Fibroblast of lung (primary cell): ENCODE results near the gene PITRM1. TPM values are rescaled to one million over a fixed set of nuclear protein-coding genes. Genes with fewer than 3 reads are reported as not detected.

Source experiments
- DNase-seq, 2 donors: peaks; one replicate each; pipeline versions ENCODE4 v3.0.0 to v3.0.0-alpha.2; 2010; ENCODE audit warnings: low read depth in 2 of 2
- H2AFZ ChIP-seq: 2 replicates; pipeline ENCODE4 v1.5.1; 2012; ENCODE audit warnings: low read length, control low read depth, inconsistent platforms
- H3K27ac ChIP-seq: 2 replicates; pipeline ENCODE4 v1.5.1; 2011; ENCODE audit warnings: low read length, control low read depth; ENCODE audit not compliant: insufficient read depth
- H3K27me3 ChIP-seq: 2 replicates; pipeline ENCODE4 v1.5.1; 2011; ENCODE audit warnings: mild to moderate bottlenecking, low read length; ENCODE audit not compliant: control insufficient read depth, insufficient read depth
- H3K36me3 ChIP-seq: 2 replicates; pipeline ENCODE4 v1.5.1; 2011; ENCODE audit warnings: low read length; ENCODE audit not compliant: control insufficient read depth, insufficient read depth
- H3K4me1 ChIP-seq: 2 replicates; pipeline ENCODE4 v1.5.1; 2011; ENCODE audit warnings: low read length; ENCODE audit not compliant: control insufficient read depth, insufficient read depth; ENCODE audit errors: extremely low read depth
- H3K4me2 ChIP-seq: 2 replicates; pipeline ENCODE4 v1.5.1; 2011; ENCODE audit warnings: low read length, control low read depth; ENCODE audit not compliant: insufficient read depth; ENCODE audit errors: extremely low read depth
- H3K4me3 ChIP-seq, 4 experiments: fragments of 200-600 bp in 1 of 4; sonication (generic) in 1 of 4; replicated peaks in 1 of 4; 2 replicates each; pipeline ENCODE4 v1.5.1; 2011 to 2016; ENCODE audit warnings: low read length in 4 of 4, low read depth in 3 of 4, mild to moderate bottlenecking in 3 of 4, control low read depth in 2 of 4, inconsistent platforms in 1 of 4, mixed read lengths in 1 of 4; ENCODE audit not compliant: insufficient read depth in 1 of 4; ENCODE audit errors: control extremely low read depth in 1 of 4
- H3K79me2 ChIP-seq: 2 replicates; pipeline ENCODE4 v1.5.1; 2012; ENCODE audit warnings: mild to moderate bottlenecking, low read length, inconsistent platforms; ENCODE audit not compliant: control insufficient read depth, insufficient read depth
- H3K9ac ChIP-seq: 2 replicates; pipeline ENCODE4 v1.5.1; 2011; ENCODE audit warnings: mild to moderate bottlenecking, low read length, control low read depth; ENCODE audit not compliant: insufficient read depth
- H3K9me3 ChIP-seq: 2 replicates; pipeline ENCODE4 v1.5.1; 2012; ENCODE audit warnings: low read depth, low read length; ENCODE audit not compliant: control insufficient read depth, insufficient read depth
- H4K20me1 ChIP-seq: 2 replicates; pipeline ENCODE4 v1.5.1; 2011; ENCODE audit warnings: low read length; ENCODE audit not compliant: control insufficient read depth, insufficient read depth; ENCODE audit errors: extremely low read depth
- CTCF ChIP-seq, 2 donors: IDR thresholded peaks in 1 of 2; conservative IDR thresholded peaks in 1 of 2; 1 replicate in 1 of 2; 2 replicates in 1 of 2; pipeline ENCODE4 v1.5.1; 2011 to 2012; ENCODE audit warnings: low read length in 2 of 2, control low read depth in 1 of 2, inconsistent platforms in 1 of 2, low read depth in 1 of 2, mild to moderate bottlenecking in 1 of 2
- EZH2 ChIP-seq: IDR thresholded peaks from 2 replicates; pipeline ENCODE4 v1.5.1; 2012; ENCODE audit warnings: low read length, control low read depth, mild to moderate bottlenecking; ENCODE audit errors: missing control alignments
- polyA plus RNA-seq, 2 donors: library from polyadenylated mRNA; depleted of rRNA in 1 of 2; stranded (reverse) in 1 of 2; unstranded in 1 of 2; fragments of >200 nt; gene quantifications; 2 replicates each; pipeline ENCODE4 v1.2.1, GENCODE V29; 2011 to 2012; ENCODE audit warnings: missing spikeins in 1 of 2
- total RNA-seq: library from RNA; depleted of rRNA; stranded (reverse); fragments of >200 nt; gene quantifications from 2 replicates; pipeline ENCODE4 v1.2.1, GENCODE V29; 2014

PITRM1 gene
- total and polyA plus RNA-seq, 2 donors (not counting 1 experiment from before 2014, with no cell fraction given) = 53.1 to 73.7 TPM

- H3K4me1 ChIP-seq = no peaks in the 10 kb centered on the region
- no peaks in the 10 kb centered on the region for H3K9me3 ChIP-seq
- no peak overlapping the region for H3K4me3 ChIP-seq
- peaks cover 4% of the 10 kb centered on the region for H3K79me2 ChIP-seq
- no peak overlapping the region for H2AFZ ChIP-seq
- no peak for DNase-seq
- no peaks in the 10 kb centered on the region for H3K27me3 ChIP-seq
- H3K9ac ChIP-seq = no peak overlapping the region
- H3K4me2 ChIP-seq = no peak overlapping the region
- no peak overlapping the region for H3K27ac ChIP-seq
- H4K20me1 ChIP-seq = no peaks in the 10 kb centered on the region
- TF ChIP-seq EZH2 = no peak
- TF ChIP-seq CTCF (conservative IDR thresholded peaks at IDR 0.05 in 1 of 2, IDR thresholded peaks at IDR 0.05 in 1 of 2; ENCODE audit: low read depth in 1 of 2, low read length in 2 of 2) = no peak
- H3K36me3 ChIP-seq = peaks cover 33% of the 10 kb centered on the region
Observed at GRCh38 chr10:3115685-3116084, 56.9 kb downstream of the PITRM1 start.

DNA sequence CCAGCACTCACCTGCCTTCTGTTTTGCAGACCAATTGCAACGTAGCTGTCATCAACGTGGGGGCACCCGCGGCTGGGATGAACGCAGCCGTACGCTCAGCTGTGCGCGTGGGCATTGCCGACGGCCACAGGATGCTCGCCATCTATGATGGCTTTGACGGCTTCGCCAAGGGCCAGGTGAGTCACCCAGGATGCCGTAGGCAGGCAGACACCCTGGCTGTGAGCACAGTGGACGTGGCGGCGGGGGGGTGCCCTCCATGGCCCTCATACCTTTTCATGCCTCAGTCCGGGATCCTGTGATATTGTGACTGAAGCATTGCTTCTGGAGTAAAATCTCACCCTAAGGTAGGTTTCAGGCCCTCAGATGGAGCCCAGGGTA, 59.2 kb downstream of the PITRM1 start:
- DNase-seq = no peak
- H3K79me2 ChIP-seq = peaks cover 7% of the 10 kb centered on the region
- TF ChIP-seq EZH2 (no peak), CTCF (conservative IDR thresholded peaks at IDR 0.05 in 1 of 2, IDR thresholded peaks at IDR 0.05 in 1 of 2; ENCODE audit: low read depth in 1 of 2, low read length in 2 of 2) (no peak)
- no peak overlapping the region for H3K27ac ChIP-seq
- no peak overlapping the region for H3K4me3 ChIP-seq
- no peak overlapping the region for H3K9ac ChIP-seq
- no peak overlapping the region for H3K4me2 ChIP-seq
- no peaks in the 10 kb centered on the region for H3K9me3 ChIP-seq
- no peaks in the 10 kb centered on the region for H3K4me1 ChIP-seq
- H2AFZ ChIP-seq = no peak overlapping the region
- no peaks in the 10 kb centered on the region for H3K27me3 ChIP-seq
- peaks cover 39% of the 10 kb centered on the region for H3K36me3 ChIP-seq
- H4K20me1 ChIP-seq = no peaks in the 10 kb centered on the region

- peaks cover 7% of the 10 kb centered on the region for H3K79me2 ChIP-seq
- no peak overlapping the region for H3K4me2 ChIP-seq
- TF ChIP-seq EZH2 = no peak
- TF ChIP-seq CTCF (conservative IDR thresholded peaks at IDR 0.05 in 1 of 2, IDR thresholded peaks at IDR 0.05 in 1 of 2; ENCODE audit: low read depth in 1 of 2, low read length in 2 of 2) = no peak
- H3K27me3 ChIP-seq = no peaks in the 10 kb centered on the region
- H3K27ac ChIP-seq = no peak overlapping the region
- no peak overlapping the region for H2AFZ ChIP-seq
- no peaks in the 10 kb centered on the region for H3K9me3 ChIP-seq
- H4K20me1 ChIP-seq = no peaks in the 10 kb centered on the region
- H3K4me3 ChIP-seq = no peak overlapping the region
- DNase-seq = no peak
- H3K4me1 ChIP-seq = no peaks in the 10 kb centered on the region
- H3K9ac ChIP-seq = no peak overlapping the region
- peaks cover 31% of the 10 kb centered on the region for H3K36me3 ChIP-seq
Observed at GRCh38 chr10:3111621-3112163, 60.9 kb downstream of the PITRM1 start.
